Fibroblast of mammary gland (primary cell): ENCODE data around the gene PRKG1.

Experiments used
- DNase-seq: peaks from one replicate; pipeline ENCODE4 v3.0.0-alpha.2; 2010; ENCODE audit warnings: low read depth
- H3K4me3 ChIP-seq: 2 replicates; pipeline ENCODE4 v1.5.1; 2011; ENCODE audit warnings: low read depth, mild to moderate bottlenecking, low read length, moderate library complexity; ENCODE audit not compliant: control insufficient read depth
- TF ChIP-seq, protein P1 (sequence below): conservative IDR thresholded peaks from 2 replicates; pipeline ENCODE4 v1.5.1; 2011; ENCODE audit warnings: low read depth, low read length, inconsistent platforms; ENCODE audit not compliant: control insufficient read depth, insufficient read depth

Gene PRKG1

GRCh38 chr10:51469686-51470085 lies 395.4 kb downstream of the PRKG1 start:
- TF ChIP-seq, protein P1, sequence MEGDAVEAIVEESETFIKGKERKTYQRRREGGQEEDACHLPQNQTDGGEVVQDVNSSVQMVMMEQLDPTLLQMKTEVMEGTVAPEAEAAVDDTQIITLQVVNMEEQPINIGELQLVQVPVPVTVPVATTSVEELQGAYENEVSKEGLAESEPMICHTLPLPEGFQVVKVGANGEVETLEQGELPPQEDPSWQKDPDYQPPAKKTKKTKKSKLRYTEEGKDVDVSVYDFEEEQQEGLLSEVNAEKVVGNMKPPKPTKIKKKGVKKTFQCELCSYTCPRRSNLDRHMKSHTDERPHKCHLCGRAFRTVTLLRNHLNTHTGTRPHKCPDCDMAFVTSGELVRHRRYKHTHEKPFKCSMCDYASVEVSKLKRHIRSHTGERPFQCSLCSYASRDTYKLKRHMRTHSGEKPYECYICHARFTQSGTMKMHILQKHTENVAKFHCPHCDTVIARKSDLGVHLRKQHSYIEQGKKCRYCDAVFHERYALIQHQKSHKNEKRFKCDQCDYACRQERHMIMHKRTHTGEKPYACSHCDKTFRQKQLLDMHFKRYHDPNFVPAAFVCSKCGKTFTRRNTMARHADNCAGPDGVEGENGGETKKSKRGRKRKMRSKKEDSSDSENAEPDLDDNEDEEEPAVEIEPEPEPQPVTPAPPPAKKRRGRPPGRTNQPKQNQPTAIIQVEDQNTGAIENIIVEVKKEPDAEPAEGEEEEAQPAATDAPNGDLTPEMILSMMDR, result no peak
- DNase-seq, result no peak
- no peak overlapping the region for H3K4me3 ChIP-seq

GRCh38 chr10:51471271-51471670 lies 397.0 kb downstream of the PRKG1 start:
- H3K4me3 ChIP-seq, result no peak overlapping the region
- TF ChIP-seq, protein P1, result no peak

GRCh38 chr10:51472154-51472553 lies 397.9 kb downstream of the PRKG1 start:
- no peak overlapping the region for H3K4me3 ChIP-seq
- TF ChIP-seq, protein P1, result no peak
- DNase-seq, result no peak

More at GRCh38 chr10:51471271-51471670, 397.0 kb downstream of the PRKG1 start:
- DNase-seq, result no peak

GRCh38 chr10:51479711-51480110 lies 405.4 kb downstream of the PRKG1 start:
- no peak for DNase-seq
- H3K4me3 ChIP-seq, result no peak overlapping the region
- TF ChIP-seq, protein P1, result no peak

GRCh38 chr10:51485668-51486067 lies 411.4 kb downstream of the PRKG1 start:
- H3K4me3 ChIP-seq, result no peak overlapping the region
- TF ChIP-seq, protein P1, result no peak
- DNase-seq, result no peak

DNA sequence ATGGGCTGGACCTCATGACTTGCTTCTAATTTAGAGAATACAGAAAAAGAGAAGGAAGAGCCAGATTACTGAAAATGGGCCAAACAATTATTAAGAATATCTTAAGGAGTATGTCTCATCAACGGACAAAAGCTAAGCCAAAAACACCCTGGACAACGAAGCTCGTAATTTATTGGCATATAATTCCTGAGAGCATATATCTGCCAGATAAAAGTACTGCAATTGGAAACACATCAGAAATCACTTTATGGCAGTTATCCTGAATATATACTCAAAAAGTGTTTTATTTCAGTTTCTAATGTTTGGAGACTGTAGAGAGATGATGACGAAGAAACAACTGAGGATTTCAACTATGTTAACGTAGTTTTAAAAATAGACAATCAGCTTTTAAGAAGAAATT lies 413.3 kb downstream of the PRKG1 start:
- no peak overlapping the region for H3K4me3 ChIP-seq
- TF ChIP-seq, protein P1, result no peak
- no peak for DNase-seq
